HCT116 (cell line): Measurements from ENCODE around the gene RNF212. TPM values are rescaled to one million over a fixed set of nuclear protein-coding genes. Genes with fewer than 3 reads are reported as not detected.

ENCODE experiments used
- ATAC-seq: fragments of 200-7000 bp; cut with Tn5 transposase; 2 replicates; pipeline ENCODE4 v1.9.1; 2020; ENCODE audit warnings: mild to moderate bottlenecking, moderate library complexity
- BruUV-seq: library from RNA; stranded (reverse); fragments of 400-500 nt; replicated peaks from 2 replicates; lab custom pipeline; 2021; lab: Mats Ljungman, UMichigan
- CTCF ChIA-PET: fragments of 300-600 bp; sonication (Branson Sonifier 250); formaldehyde crosslinking; loops from one replicate; lab custom pipeline; 2021; ENCODE audit warnings: antibody characterized with exemption; lab: Charles Lee
- POLR2A ChIA-PET: fragments of 300-600, 350-600 bp; sonication (Branson Sonifier 250); formaldehyde crosslinking; loops from one replicate; lab custom pipeline; 2021; ENCODE audit warnings: antibody characterized with exemption; lab: Charles Lee
- RAD21 ChIA-PET, 2 experiments: fragments of 300-600 bp; sonication (Branson Sonifier 250); formaldehyde crosslinking; loops; one replicate each; lab custom pipeline; 2023; ENCODE audit warnings: low total read pairs in 2 of 2; ENCODE audit not compliant: uncharacterized antibody in 2 of 2, unreplicated experiment in 2 of 2, low non-redundant PET in 1 of 2; lab: Charles Lee
- DNase-seq: peaks from one replicate; pipeline ENCODE4 v3.0.0-alpha.2; 2010; ENCODE audit warnings: low read depth, low spot score
- H2AFZ ChIP-seq: fragments of 200-600 bp; shearing (Covaris generic), sonication (generic); 2 replicates; pipeline ENCODE4 v1.6.1; 2017; ENCODE audit warnings: low read depth, mixed run types, mixed read lengths, antibody characterized with exemption, low read length; ENCODE audit not compliant: poor library complexity, severe bottlenecking
- H3K27ac ChIP-seq: 2 replicates; pipeline ENCODE4 v1.5.1; 2012; ENCODE audit warnings: low read depth, low read length
- H3K27me3 ChIP-seq: fragments of 200-600 bp; sonication (generic); 2 replicates; pipeline ENCODE4 v1.6.1; 2016; ENCODE audit warnings: mixed run types, low read length, mixed read lengths; ENCODE audit not compliant: insufficient read depth
- H3K36me3 ChIP-seq, 2 experiments: fragments of 200-500 bp in 1 of 2; fragments of 200-600 bp in 1 of 2; sonication (Bioruptor generic) in 1 of 2; sonication (generic) in 1 of 2; 2 replicates each; pipeline versions ENCODE4 v1.5.1 to v1.6.1; 2014 to 2016; ENCODE audit warnings: low read length in 2 of 2, inconsistent platforms in 1 of 2, mixed read lengths in 1 of 2, mixed run types in 1 of 2; ENCODE audit not compliant: insufficient read depth in 2 of 2, control insufficient read depth in 1 of 2
- H3K4me1 ChIP-seq, 2 experiments: fragments of 200-600 bp in 1 of 2; sonication (generic) in 1 of 2; 2 replicates each; pipeline versions ENCODE4 v1.5.1 to v1.6.1; 2012 to 2017; ENCODE audit warnings: low read length in 2 of 2, inconsistent platforms in 1 of 2, mild to moderate bottlenecking in 1 of 2, mixed read lengths in 1 of 2, mixed run types in 1 of 2, moderate library complexity in 1 of 2; ENCODE audit not compliant: insufficient read depth in 2 of 2, control insufficient read depth in 1 of 2
- H3K4me2 ChIP-seq: fragments of 200-600 bp; sonication (generic); 2 replicates; pipeline ENCODE4 v1.6.1; 2017; ENCODE audit warnings: mixed run types, low read length, mixed read lengths
- H3K4me3 ChIP-seq, 2 experiments: fragments of 200-600 bp in 1 of 2; sonication (generic) in 1 of 2; replicated peaks in 1 of 2; 2 replicates each; pipeline ENCODE4 v1.5.1; 2011 to 2016; ENCODE audit warnings: low read length in 2 of 2, control low read depth in 1 of 2, low read depth in 1 of 2, mild to moderate bottlenecking in 1 of 2, mixed read lengths in 1 of 2, mixed run types in 1 of 2
- H3K79me2 ChIP-seq: fragments of 200-600 bp; sonication (generic); 2 replicates; pipeline ENCODE4 v1.6.1; 2017; ENCODE audit warnings: mild to moderate bottlenecking, mixed run types, low read length, moderate library complexity, mixed read lengths; ENCODE audit not compliant: insufficient read depth
- H3K9ac ChIP-seq: fragments of 200-600 bp; sonication (generic); 2 replicates; pipeline ENCODE4 v1.6.1; 2016; ENCODE audit warnings: low read length, mixed read lengths
- H3K9me2 ChIP-seq: fragments of 200-600 bp; sonication (generic), shearing (Covaris generic); 2 replicates; pipeline ENCODE4 v1.6.1; 2017; ENCODE audit warnings: mixed run types, mild to moderate bottlenecking, moderate library complexity; ENCODE audit not compliant: insufficient read depth
- H3K9me3 ChIP-seq, 2 experiments: fragments of 200-500 bp in 1 of 2; fragments of 200-600 bp in 1 of 2; sonication (Bioruptor generic) in 1 of 2; sonication (generic) in 1 of 2; 2 replicates each; pipeline ENCODE4 v1.6.1; 2014 to 2017; ENCODE audit warnings: low read length in 2 of 2, mixed read lengths in 2 of 2, inconsistent platforms in 1 of 2, low read depth in 1 of 2, mild to moderate bottlenecking in 1 of 2, mixed run types in 1 of 2, moderate library complexity in 1 of 2; ENCODE audit not compliant: control insufficient read depth in 1 of 2, insufficient read depth in 1 of 2
- H4K20me1 ChIP-seq: fragments of 200-600 bp; sonication (generic), shearing (Covaris generic); 2 replicates; pipeline ENCODE4 v1.6.1; 2017; ENCODE audit warnings: mixed run types, mild to moderate bottlenecking, moderate library complexity; ENCODE audit not compliant: insufficient read depth
- CBX3 ChIP-seq: IDR thresholded peaks from 2 replicates; pipeline ENCODE4 v1.6.1; 2012; ENCODE audit warnings: low read depth
- CEBPB ChIP-seq: IDR thresholded peaks from 2 replicates; pipeline ENCODE4 v1.6.1; 2012; ENCODE audit warnings: low read depth
- ELF1 ChIP-seq: IDR thresholded peaks from 2 replicates; pipeline ENCODE4 v1.6.1; 2012; ENCODE audit warnings: low read depth, borderline replicate concordance
- EZH2 ChIP-seq: fragments of 200-600 bp; sonication (generic); IDR thresholded peaks from 2 replicates; pipeline ENCODE4 v1.6.1; 2017; ENCODE audit warnings: antibody characterized with exemption, mixed run types
- EZH2phosphoT487 ChIP-seq: fragments of 200-600 bp; IDR thresholded peaks from 2 replicates; pipeline ENCODE4 v1.6.1; 2018; ENCODE audit warnings: antibody characterized with exemption, borderline replicate concordance
- FOSL1 ChIP-seq: IDR thresholded peaks from 2 replicates; pipeline ENCODE4 v1.6.1; 2012; ENCODE audit warnings: low read depth
- POLR2A ChIP-seq: IDR thresholded peaks from 2 replicates; pipeline ENCODE4 v1.7.0; 2011; ENCODE audit warnings: borderline replicate concordance; ENCODE audit not compliant: insufficient read depth, insufficient read length; ENCODE audit errors: extremely low read depth
- POLR2AphosphoS5 ChIP-seq: IDR thresholded peaks from 2 replicates; pipeline ENCODE4 v1.6.1; 2011; ENCODE audit warnings: mild to moderate bottlenecking, low read depth, low read length, moderate library complexity
- RAD21 ChIP-seq: IDR thresholded peaks from 2 replicates; pipeline ENCODE4 v1.6.1; 2012; ENCODE audit warnings: low read depth, mild to moderate bottlenecking
- SIN3A ChIP-seq: IDR thresholded peaks from 2 replicates; pipeline ENCODE4 v1.6.1; 2012; ENCODE audit warnings: low read depth
- SP1 ChIP-seq: IDR thresholded peaks from 2 replicates; pipeline ENCODE4 v1.6.1; 2012; ENCODE audit warnings: low read depth
- SRF ChIP-seq: IDR thresholded peaks from 2 replicates; pipeline ENCODE4 v1.6.1; 2012; ENCODE audit warnings: low read depth
- TCF7L2 ChIP-seq: IDR thresholded peaks from 2 replicates; pipeline ENCODE4 v1.7.0; 2011; ENCODE audit warnings: borderline replicate concordance, inconsistent platforms; ENCODE audit not compliant: insufficient read depth, insufficient read length; ENCODE audit errors: extremely low read depth
- YY1 ChIP-seq: IDR thresholded peaks from 2 replicates; pipeline ENCODE4 v1.6.1; 2011; ENCODE audit warnings: low read length, low read depth, moderate library complexity, mild to moderate bottlenecking; ENCODE audit not compliant: insufficient replicate concordance; ENCODE audit errors: extremely low read depth
- ZFX ChIP-seq: fragments of 450-650 bp; IDR thresholded peaks from 2 replicates; pipeline ENCODE4 v1.6.1; 2017
- intact Hi-C: fragments of 100-400 bp; cut with micrococcal nuclease; formaldehyde crosslinking; loops from 2 replicates; pipeline ENCODE4 v1.10.0; 2022
- total RNA-seq: library from RNA; stranded (reverse); gene quantifications from one replicate; pipeline ENCODE4 v1.2.1, GENCODE V29; 2021; ENCODE audit not compliant: unreplicated experiment
- TF ChIP-seq, protein P1 (sequence below), 3 experiments: fragments of 200-600 bp in 1 of 3; sonication (generic) in 1 of 3; IDR thresholded peaks in 2 of 3; conservative IDR thresholded peaks in 1 of 3; 2 replicates each; pipeline ENCODE4 v1.5.1; 2012 to 2017; ENCODE audit warnings: low read depth in 2 of 3, low read length in 2 of 3, antibody characterized with exemption in 1 of 3, borderline replicate concordance in 1 of 3, control low read depth in 1 of 3, mild to moderate bottlenecking in 1 of 3, mixed read lengths in 1 of 3, mixed run types in 1 of 3, moderate library complexity in 1 of 3; ENCODE audit not compliant: insufficient read depth in 1 of 3
- TF ChIP-seq, protein P2 (sequence below): IDR thresholded peaks from 2 replicates; pipeline ENCODE4 v1.6.1; 2011; ENCODE audit warnings: mild to moderate bottlenecking, low read length, moderate library complexity; ENCODE audit not compliant: insufficient replicate concordance; ENCODE audit errors: extremely low read depth
- TF ChIP-seq, protein P3 (sequence below): IDR thresholded peaks from 2 replicates; pipeline ENCODE4 v1.6.1; 2012; ENCODE audit warnings: low read depth
- TF ChIP-seq, protein P4 (sequence below): IDR thresholded peaks from 2 replicates; pipeline ENCODE4 v1.6.1; 2012

Gene RNF212
- total RNA-seq, 1 experiment from 2014 or later: not detected

DNA sequence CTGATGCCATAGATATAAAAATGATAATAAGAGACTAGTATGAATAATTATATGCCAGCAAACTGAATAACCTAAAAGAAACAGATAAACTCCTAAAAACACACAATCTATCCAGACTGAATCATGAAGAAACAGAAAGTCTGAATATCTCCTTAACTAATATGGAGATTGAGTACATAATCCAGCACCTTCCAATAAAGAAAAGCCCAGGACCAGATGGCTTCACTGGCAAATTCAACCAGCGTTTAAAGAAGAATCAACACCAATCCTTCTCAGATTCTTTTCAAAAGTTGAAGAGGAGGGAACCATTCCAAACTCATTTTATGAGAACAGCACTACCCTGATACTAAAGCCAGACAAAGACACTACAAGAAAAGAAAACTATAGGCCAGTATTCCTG lies 26.5 kb upstream of the RNF212 start:
- Histone ChIP-seq H3K9ac (no peak overlapping the region), H3K27me3 (peaks cover 72% of the 10 kb centered on the region), H3K9me2 (no peaks in the 10 kb centered on the region), H3K4me3 (no peak overlapping the region), H3K79me2 (no peaks in the 10 kb centered on the region), H3K9me3 (no peaks in the 10 kb centered on the region), H4K20me1 (no peaks in the 10 kb centered on the region), H2AFZ (no peak overlapping the region)
- intact Hi-C loops: no loop called here
- no TSS peak for BruUV-seq
- ATAC-seq (no peak), DNase-seq (no peak)
- TF ChIP-seq YY1: no peak
- no peak for TF ChIP-seq POLR2A
- TF ChIP-seq SIN3A: no peak
- TF ChIP-seq CBX3: no peak
- no peak for TF ChIP-seq EZH2
- TF ChIP-seq RAD21: no peak
- no peak for TF ChIP-seq ELF1
- TF ChIP-seq ZFX: no peak
- TF ChIP-seq CEBPB: no peak
- TF ChIP-seq TCF7L2: no peak
- no peak for TF ChIP-seq POLR2AphosphoS5
- TF ChIP-seq, protein P1, sequence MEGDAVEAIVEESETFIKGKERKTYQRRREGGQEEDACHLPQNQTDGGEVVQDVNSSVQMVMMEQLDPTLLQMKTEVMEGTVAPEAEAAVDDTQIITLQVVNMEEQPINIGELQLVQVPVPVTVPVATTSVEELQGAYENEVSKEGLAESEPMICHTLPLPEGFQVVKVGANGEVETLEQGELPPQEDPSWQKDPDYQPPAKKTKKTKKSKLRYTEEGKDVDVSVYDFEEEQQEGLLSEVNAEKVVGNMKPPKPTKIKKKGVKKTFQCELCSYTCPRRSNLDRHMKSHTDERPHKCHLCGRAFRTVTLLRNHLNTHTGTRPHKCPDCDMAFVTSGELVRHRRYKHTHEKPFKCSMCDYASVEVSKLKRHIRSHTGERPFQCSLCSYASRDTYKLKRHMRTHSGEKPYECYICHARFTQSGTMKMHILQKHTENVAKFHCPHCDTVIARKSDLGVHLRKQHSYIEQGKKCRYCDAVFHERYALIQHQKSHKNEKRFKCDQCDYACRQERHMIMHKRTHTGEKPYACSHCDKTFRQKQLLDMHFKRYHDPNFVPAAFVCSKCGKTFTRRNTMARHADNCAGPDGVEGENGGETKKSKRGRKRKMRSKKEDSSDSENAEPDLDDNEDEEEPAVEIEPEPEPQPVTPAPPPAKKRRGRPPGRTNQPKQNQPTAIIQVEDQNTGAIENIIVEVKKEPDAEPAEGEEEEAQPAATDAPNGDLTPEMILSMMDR (IDR thresholded peaks at IDR 0.05 in 2 of 3, conservative IDR thresholded peaks at IDR 0.05 in 1 of 3; ENCODE audit: borderline replicate concordance in 1 of 3, insufficient read depth in 1 of 3, low read depth in 2 of 3, low read length in 2 of 3): no peak
- TF ChIP-seq, protein P2, sequence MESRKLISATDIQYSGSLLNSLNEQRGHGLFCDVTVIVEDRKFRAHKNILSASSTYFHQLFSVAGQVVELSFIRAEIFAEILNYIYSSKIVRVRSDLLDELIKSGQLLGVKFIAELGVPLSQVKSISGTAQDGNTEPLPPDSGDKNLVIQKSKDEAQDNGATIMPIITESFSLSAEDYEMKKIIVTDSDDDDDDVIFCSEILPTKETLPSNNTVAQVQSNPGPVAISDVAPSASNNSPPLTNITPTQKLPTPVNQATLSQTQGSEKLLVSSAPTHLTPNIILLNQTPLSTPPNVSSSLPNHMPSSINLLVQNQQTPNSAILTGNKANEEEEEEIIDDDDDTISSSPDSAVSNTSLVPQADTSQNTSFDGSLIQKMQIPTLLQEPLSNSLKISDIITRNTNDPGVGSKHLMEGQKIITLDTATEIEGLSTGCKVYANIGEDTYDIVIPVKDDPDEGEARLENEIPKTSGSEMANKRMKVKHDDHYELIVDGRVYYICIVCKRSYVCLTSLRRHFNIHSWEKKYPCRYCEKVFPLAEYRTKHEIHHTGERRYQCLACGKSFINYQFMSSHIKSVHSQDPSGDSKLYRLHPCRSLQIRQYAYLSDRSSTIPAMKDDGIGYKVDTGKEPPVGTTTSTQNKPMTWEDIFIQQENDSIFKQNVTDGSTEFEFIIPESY: no peak
- TF ChIP-seq, protein P3, sequence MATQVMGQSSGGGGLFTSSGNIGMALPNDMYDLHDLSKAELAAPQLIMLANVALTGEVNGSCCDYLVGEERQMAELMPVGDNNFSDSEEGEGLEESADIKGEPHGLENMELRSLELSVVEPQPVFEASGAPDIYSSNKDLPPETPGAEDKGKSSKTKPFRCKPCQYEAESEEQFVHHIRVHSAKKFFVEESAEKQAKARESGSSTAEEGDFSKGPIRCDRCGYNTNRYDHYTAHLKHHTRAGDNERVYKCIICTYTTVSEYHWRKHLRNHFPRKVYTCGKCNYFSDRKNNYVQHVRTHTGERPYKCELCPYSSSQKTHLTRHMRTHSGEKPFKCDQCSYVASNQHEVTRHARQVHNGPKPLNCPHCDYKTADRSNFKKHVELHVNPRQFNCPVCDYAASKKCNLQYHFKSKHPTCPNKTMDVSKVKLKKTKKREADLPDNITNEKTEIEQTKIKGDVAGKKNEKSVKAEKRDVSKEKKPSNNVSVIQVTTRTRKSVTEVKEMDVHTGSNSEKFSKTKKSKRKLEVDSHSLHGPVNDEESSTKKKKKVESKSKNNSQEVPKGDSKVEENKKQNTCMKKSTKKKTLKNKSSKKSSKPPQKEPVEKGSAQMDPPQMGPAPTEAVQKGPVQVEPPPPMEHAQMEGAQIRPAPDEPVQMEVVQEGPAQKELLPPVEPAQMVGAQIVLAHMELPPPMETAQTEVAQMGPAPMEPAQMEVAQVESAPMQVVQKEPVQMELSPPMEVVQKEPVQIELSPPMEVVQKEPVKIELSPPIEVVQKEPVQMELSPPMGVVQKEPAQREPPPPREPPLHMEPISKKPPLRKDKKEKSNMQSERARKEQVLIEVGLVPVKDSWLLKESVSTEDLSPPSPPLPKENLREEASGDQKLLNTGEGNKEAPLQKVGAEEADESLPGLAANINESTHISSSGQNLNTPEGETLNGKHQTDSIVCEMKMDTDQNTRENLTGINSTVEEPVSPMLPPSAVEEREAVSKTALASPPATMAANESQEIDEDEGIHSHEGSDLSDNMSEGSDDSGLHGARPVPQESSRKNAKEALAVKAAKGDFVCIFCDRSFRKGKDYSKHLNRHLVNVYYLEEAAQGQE: no peak
- no peak for TF ChIP-seq SP1
- TF ChIP-seq EZH2phosphoT487: no peak
- no peak for TF ChIP-seq SRF
- TF ChIP-seq FOSL1: no peak
- TF ChIP-seq, protein P4, sequence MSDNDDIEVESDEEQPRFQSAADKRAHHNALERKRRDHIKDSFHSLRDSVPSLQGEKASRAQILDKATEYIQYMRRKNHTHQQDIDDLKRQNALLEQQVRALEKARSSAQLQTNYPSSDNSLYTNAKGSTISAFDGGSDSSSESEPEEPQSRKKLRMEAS: no peak
- TF ChIP-seq, all 23 proteins: peak for 0
- Histone ChIP-seq H3K27ac (no peak overlapping the region), H3K4me2 (no peak overlapping the region), H3K4me1 (no peaks in the 10 kb centered on the region), H3K36me3 (no peaks in the 10 kb centered on the region)
- ChIA-PET RAD21 (no interaction called here), CTCF (no interaction called here), POLR2A (no interaction called here)
